Testis (tissue), 2 donors: Measurements from ENCODE around the gene FIGNL2.

Experiments
- POLR2A ChIP-seq: fragments of 450-650 bp; IDR thresholded peaks from one replicate; pipeline ENCODE4 v1.6.1; 2017; ENCODE audit warnings: antibody characterized with exemption, mild to moderate bottlenecking, moderate library complexity
- TF ChIP-seq, protein P1 (sequence below), 3 experiments: fragments of 450-650 bp in 2 of 3; fragments of 200-600 bp in 1 of 3; sonication (generic) in 1 of 3; IDR thresholded peaks; one replicate each; pipeline ENCODE4 v1.5.1; 2016 to 2019; ENCODE audit warnings: antibody characterized with exemption in 3 of 3, mild to moderate bottlenecking in 2 of 3, moderate library complexity in 1 of 3

- TF ChIP-seq, protein P1, sequence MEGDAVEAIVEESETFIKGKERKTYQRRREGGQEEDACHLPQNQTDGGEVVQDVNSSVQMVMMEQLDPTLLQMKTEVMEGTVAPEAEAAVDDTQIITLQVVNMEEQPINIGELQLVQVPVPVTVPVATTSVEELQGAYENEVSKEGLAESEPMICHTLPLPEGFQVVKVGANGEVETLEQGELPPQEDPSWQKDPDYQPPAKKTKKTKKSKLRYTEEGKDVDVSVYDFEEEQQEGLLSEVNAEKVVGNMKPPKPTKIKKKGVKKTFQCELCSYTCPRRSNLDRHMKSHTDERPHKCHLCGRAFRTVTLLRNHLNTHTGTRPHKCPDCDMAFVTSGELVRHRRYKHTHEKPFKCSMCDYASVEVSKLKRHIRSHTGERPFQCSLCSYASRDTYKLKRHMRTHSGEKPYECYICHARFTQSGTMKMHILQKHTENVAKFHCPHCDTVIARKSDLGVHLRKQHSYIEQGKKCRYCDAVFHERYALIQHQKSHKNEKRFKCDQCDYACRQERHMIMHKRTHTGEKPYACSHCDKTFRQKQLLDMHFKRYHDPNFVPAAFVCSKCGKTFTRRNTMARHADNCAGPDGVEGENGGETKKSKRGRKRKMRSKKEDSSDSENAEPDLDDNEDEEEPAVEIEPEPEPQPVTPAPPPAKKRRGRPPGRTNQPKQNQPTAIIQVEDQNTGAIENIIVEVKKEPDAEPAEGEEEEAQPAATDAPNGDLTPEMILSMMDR (IDR thresholded peaks at IDR 0.05), result no peak
- no peak for TF ChIP-seq POLR2A
These were observed 1.8 kb upstream of the FIGNL2 start for GRCh38 chr12:51850081-51850964.
